ENCODE measurements around the gene FBXO36. TPM values are rescaled to one million over a fixed set of nuclear protein-coding genes. Genes with fewer than 3 reads are reported as not detected.

The FBXO36 gene
- total and polyA plus RNA-seq, 2 donors (not counting 1 experiment from before 2014, with no cell fraction given): 3.5 to 5.0 TPM

DNA sequence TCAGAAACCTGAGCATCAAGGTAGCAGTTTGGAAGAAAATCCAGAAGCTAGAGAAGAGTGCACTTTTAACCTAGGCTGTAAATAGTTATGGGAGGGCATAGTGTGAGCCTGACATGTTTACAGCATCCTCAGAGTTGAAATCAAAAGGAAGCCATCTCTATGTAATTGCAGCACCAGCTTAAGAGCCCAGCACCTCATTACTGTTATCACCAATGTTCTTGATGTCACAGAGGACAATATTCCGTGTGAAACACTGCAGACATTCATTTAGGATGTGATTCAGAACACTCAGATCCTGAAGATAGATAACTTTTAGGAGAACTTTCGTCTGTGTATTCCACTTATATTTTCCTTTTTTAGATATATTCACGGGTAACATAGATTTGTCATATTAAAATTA, 48.1 kb downstream of the FBXO36 start:
- DNase-seq (ENCODE audit: low read depth in 2 of 2): no peak
- Histone ChIP-seq H3K36me3 (ENCODE audit: control insufficient read depth, insufficient read depth, low read length) (no peaks in the 10 kb centered on the region), H2AFZ (ENCODE audit: low read length) (no peak overlapping the region), H4K20me1 (ENCODE audit: control insufficient read depth, extremely low read depth, insufficient read depth, low read length) (no peaks in the 10 kb centered on the region), H3K4me3 (replicated peaks in 1 of 4; ENCODE audit: control extremely low read depth in 1 of 4, insufficient read depth in 1 of 4, low read depth in 3 of 4, low read length in 4 of 4) (no peak overlapping the region), H3K9ac (ENCODE audit: insufficient read depth, low read length) (no peak overlapping the region), H3K9me3 (ENCODE audit: control insufficient read depth, insufficient read depth, low read depth, low read length) (no peaks in the 10 kb centered on the region), H3K27me3 (ENCODE audit: control insufficient read depth, insufficient read depth, low read length) (no peaks in the 10 kb centered on the region), H3K79me2 (ENCODE audit: control insufficient read depth, insufficient read depth, low read length) (no peaks in the 10 kb centered on the region), H3K4me1 (ENCODE audit: control insufficient read depth, extremely low read depth, insufficient read depth, low read length) (no peaks in the 10 kb centered on the region), H3K27ac (ENCODE audit: insufficient read depth, low read length) (no peak overlapping the region), H3K4me2 (ENCODE audit: extremely low read depth, insufficient read depth, low read length) (no peak overlapping the region)
- TF ChIP-seq EZH2 (IDR thresholded peaks at IDR 0.05; ENCODE audit: low read length, missing control alignments): no peak
- no peak for TF ChIP-seq CTCF (conservative IDR thresholded peaks at IDR 0.05 in 1 of 2, IDR thresholded peaks at IDR 0.05 in 1 of 2; ENCODE audit: low read depth in 1 of 2, low read length in 2 of 2)

DNA sequence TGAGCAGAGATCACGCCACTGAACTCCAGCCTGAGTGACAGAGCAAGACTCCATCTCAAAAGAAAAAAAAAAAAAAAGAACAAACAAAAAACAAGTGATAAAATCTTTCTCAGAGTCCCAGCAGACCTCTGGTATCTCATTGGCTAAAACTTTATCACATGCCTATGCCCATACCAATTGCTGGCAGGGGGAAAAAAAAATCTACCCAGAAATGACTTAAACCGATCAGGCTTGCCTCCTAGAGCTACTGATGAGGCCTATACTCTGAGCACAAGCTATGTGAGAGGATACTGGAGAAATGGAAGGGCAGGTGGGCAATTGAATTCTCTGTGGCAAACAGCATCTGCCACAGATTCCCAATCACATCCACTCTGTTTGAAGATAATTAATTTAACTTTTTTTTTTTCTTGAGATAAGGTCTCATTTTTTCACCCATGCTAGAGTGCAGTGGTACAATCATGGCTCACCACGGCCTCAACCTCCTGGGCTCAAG, 49.0 kb downstream of the FBXO36 start:
- no peaks in the 10 kb centered on the region for H3K4me1 ChIP-seq (ENCODE audit: control insufficient read depth, extremely low read depth, insufficient read depth, low read length)
- no peaks in the 10 kb centered on the region for H3K9me3 ChIP-seq (ENCODE audit: control insufficient read depth, insufficient read depth, low read depth, low read length)
- H3K36me3 ChIP-seq (ENCODE audit: control insufficient read depth, insufficient read depth, low read length): no peaks in the 10 kb centered on the region
- no peak overlapping the region for H3K27ac ChIP-seq (ENCODE audit: insufficient read depth, low read length)
- no peaks in the 10 kb centered on the region for H3K79me2 ChIP-seq (ENCODE audit: control insufficient read depth, insufficient read depth, low read length)
- H3K9ac ChIP-seq (ENCODE audit: insufficient read depth, low read length): no peak overlapping the region
- H3K4me3 ChIP-seq (replicated peaks in 1 of 4; ENCODE audit: control extremely low read depth in 1 of 4, insufficient read depth in 1 of 4, low read depth in 3 of 4, low read length in 4 of 4): no peak overlapping the region
- H3K4me2 ChIP-seq (ENCODE audit: extremely low read depth, insufficient read depth, low read length): no peak overlapping the region
- DNase-seq (ENCODE audit: low read depth in 2 of 2): no peak
- H4K20me1 ChIP-seq (ENCODE audit: control insufficient read depth, extremely low read depth, insufficient read depth, low read length): no peaks in the 10 kb centered on the region
- no peak for TF ChIP-seq CTCF (conservative IDR thresholded peaks at IDR 0.05 in 1 of 2, IDR thresholded peaks at IDR 0.05 in 1 of 2; ENCODE audit: low read depth in 1 of 2, low read length in 2 of 2)
- TF ChIP-seq EZH2 (IDR thresholded peaks at IDR 0.05; ENCODE audit: low read length, missing control alignments): no peak
- H3K27me3 ChIP-seq (ENCODE audit: control insufficient read depth, insufficient read depth, low read length): no peaks in the 10 kb centered on the region
- H2AFZ ChIP-seq (ENCODE audit: low read length): no peak overlapping the region

DNA sequence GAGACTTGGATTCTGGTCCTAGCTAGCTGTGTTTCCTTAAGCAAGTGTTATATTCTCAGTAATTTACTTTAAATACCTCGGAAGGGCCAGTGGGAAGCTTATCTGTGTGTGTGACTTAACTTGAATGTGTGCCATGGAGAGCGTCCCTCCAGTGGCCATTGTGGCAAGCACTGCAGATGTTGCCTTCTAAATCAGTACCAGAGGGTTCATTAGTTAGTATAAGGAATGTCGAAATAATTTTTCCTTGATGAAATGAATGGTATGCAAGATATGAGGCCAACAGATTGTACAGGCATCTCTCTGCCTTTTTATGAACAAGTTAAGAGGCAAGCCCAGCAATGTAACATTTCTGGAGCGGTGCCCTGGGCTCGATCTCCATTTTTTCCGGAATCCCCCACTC, 52.0 kb downstream of the FBXO36 start:
- Histone ChIP-seq H3K4me2 (ENCODE audit: extremely low read depth, insufficient read depth, low read length) (no peak overlapping the region), H2AFZ (ENCODE audit: low read length) (no peak overlapping the region), H3K9me3 (ENCODE audit: control insufficient read depth, insufficient read depth, low read depth, low read length) (no peaks in the 10 kb centered on the region), H3K27me3 (ENCODE audit: control insufficient read depth, insufficient read depth, low read length) (no peaks in the 10 kb centered on the region), H3K4me1 (ENCODE audit: control insufficient read depth, extremely low read depth, insufficient read depth, low read length) (no peaks in the 10 kb centered on the region), H3K4me3 (replicated peaks in 1 of 4; ENCODE audit: control extremely low read depth in 1 of 4, insufficient read depth in 1 of 4, low read depth in 3 of 4, low read length in 4 of 4) (no peak overlapping the region), H3K36me3 (ENCODE audit: control insufficient read depth, insufficient read depth, low read length) (no peaks in the 10 kb centered on the region), H3K27ac (ENCODE audit: insufficient read depth, low read length) (no peak overlapping the region), H3K79me2 (ENCODE audit: control insufficient read depth, insufficient read depth, low read length) (no peaks in the 10 kb centered on the region), H4K20me1 (ENCODE audit: control insufficient read depth, extremely low read depth, insufficient read depth, low read length) (no peaks in the 10 kb centered on the region), H3K9ac (ENCODE audit: insufficient read depth, low read length) (no peak overlapping the region)
- DNase-seq (ENCODE audit: low read depth in 2 of 2): peak; percentile 58 to 80
- TF ChIP-seq CTCF (conservative IDR thresholded peaks at IDR 0.05 in 1 of 2, IDR thresholded peaks at IDR 0.05 in 1 of 2; ENCODE audit: low read depth in 1 of 2, low read length in 2 of 2) (peak; percentile 30 to 31), EZH2 (IDR thresholded peaks at IDR 0.05; ENCODE audit: low read length, missing control alignments) (no peak)

Data from fibroblast of lung (primary cell).